ENCODE results near the gene PCDHGA2.
"Not testable (repeated sequence)": the region's sequence is repeated elsewhere in the genome, so short reads cannot be mapped to it uniquely, and the experiment has no call there.

PCDHGA2 gene

GRCh38 chr5:141349917-141350619 lies 11.5 kb downstream of the PCDHGA2 start, which contains the start of gene PCDHGB1:
Gene PCDHGB1, plus strand, starts transcription at chr5:141350099. Its CDS starts 162 bp downstream, at chr5:141350261.
- DNase-seq: no peak

GRCh38 chr5:141351591-141351990 lies 13.0 kb downstream of the PCDHGA2 start:
- no peak for DNase-seq

- DNase-seq: no peak
Observed at GRCh38 chr5:141354900-141355469, 16.4 kb downstream of the PCDHGA2 start, which contains the start of gene PCDHGA4. Gene PCDHGA4, plus strand, starts transcription at chr5:141355021. Its CDS starts 87 bp downstream, at chr5:141355108.

GRCh38 chr5:141355641-141356040 lies 17.1 kb downstream of the PCDHGA2 start:
- DNase-seq: no peak

GRCh38 chr5:141356133-141356532 lies 17.6 kb downstream of the PCDHGA2 start:
- no peak for DNase-seq

GRCh38 chr5:141356950-141357349 lies 18.4 kb downstream of the PCDHGA2 start:
- DNase-seq: no peak

- DNase-seq: no peak
Observed at GRCh38 chr5:141359790-141360426, 21.3 kb downstream of the PCDHGA2 start, which contains the start of gene PCDHGB2. Gene PCDHGB2, plus strand, starts transcription at chr5:141359994. Its CDS starts 142 bp downstream, at chr5:141360136.

GRCh38 chr5:141360685-141361084 lies 22.1 kb downstream of the PCDHGA2 start:
- DNase-seq: no peak

GRCh38 chr5:141362719-141363118 lies 24.2 kb downstream of the PCDHGA2 start:
- no peak for DNase-seq

GRCh38 chr5:141363952-141364660 lies 25.5 kb downstream of the PCDHGA2 start, which contains the start of gene PCDHGA5:
Gene PCDHGA5, plus strand, starts transcription at chr5:141364162. Its CDS starts 169 bp downstream, at chr5:141364331.
- no peak for DNase-seq

- no peak for DNase-seq
Observed at GRCh38 chr5:141366016-141366896, 27.7 kb downstream of the PCDHGA2 start.

- no peak for DNase-seq
Observed at GRCh38 chr5:141369994-141370848, 31.7 kb downstream of the PCDHGA2 start, which contains the start of gene PCDHGB3. Gene PCDHGB3, plus strand, starts transcription at chr5:141370242. Its CDS starts 153 bp downstream, at chr5:141370395.

GRCh38 chr5:141371572-141372475 lies 33.3 kb downstream of the PCDHGA2 start:
- DNase-seq: no peak

- DNase-seq: no peak
Observed at GRCh38 chr5:141373673-141374317, 35.2 kb downstream of the PCDHGA2 start, which contains the start of gene PCDHGA6. Gene PCDHGA6, plus strand, starts transcription at chr5:141373891. Its CDS starts 193 bp downstream, at chr5:141374084.

GRCh38 chr5:141374627-141375026 lies 36.1 kb downstream of the PCDHGA2 start:
- no peak for DNase-seq

- DNase-seq: not testable (repeated sequence)
Observed at GRCh38 chr5:141375444-141376155, 37.0 kb downstream of the PCDHGA2 start.

GRCh38 chr5:141382469-141383294 lies 44.1 kb downstream of the PCDHGA2 start, which contains the start of gene PCDHGA7:
Gene PCDHGA7, plus strand, starts transcription at chr5:141382742. Its CDS starts 158 bp downstream, at chr5:141382900.
- DNase-seq: no peak

All from SIG-M5 (cell line).